Stromal cell of bone marrow (primary cell): Measurements from ENCODE around the gene ELL2.
A peak's percentile ranks its signal among the peaks of the same experiment; 100 is the strongest.
"Not testable (repeated sequence)": the region's sequence is repeated elsewhere in the genome, so short reads cannot be mapped to it uniquely, and the experiment has no call there.

Source experiments
- DNase-seq: peaks from one replicate; pipeline ENCODE4 v3.0.0-alpha.2; 2012; ENCODE audit warnings: low read depth

Gene ELL2

GRCh38 chr5:95907740-95908706 lies 53.6 kb downstream of the ELL2 start:
- no peak for DNase-seq

DNA sequence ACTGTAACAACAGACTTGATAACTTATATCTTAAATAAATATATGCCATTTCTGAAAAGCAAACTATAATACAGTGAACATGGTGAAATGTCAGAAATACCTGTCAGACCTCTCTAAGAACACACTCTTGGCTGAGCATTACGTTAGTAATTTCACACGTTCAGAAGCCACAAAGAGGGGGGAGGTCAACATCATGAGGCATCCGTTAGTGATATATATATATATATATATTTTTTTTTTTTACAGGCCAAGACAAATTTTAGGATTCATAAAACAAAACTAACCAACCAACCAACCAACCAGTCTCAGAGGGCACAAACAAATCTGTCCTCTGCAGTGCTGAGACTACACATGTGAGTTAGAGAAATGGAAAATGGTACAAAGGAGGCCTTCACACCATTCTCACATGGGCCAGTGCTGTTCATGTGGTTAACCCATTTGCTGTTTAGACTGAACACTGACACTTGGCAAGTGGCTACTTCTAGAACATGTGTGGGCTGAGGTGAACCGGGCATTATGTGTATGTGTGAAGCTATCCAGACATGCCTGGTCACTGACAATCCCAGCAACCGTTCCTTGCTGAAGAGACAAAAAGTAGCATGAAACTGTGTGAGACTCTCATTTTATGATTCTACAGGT lies 54.5 kb downstream of the ELL2 start:
- DNase-seq: no peak

- DNase-seq: not testable (repeated sequence)
These were observed 55.3 kb downstream of the ELL2 start for GRCh38 chr5:95906398-95906797.

- DNase-seq: no peak
These were observed 56.8 kb downstream of the ELL2 start for GRCh38 chr5:95904827-95905226.

DNA sequence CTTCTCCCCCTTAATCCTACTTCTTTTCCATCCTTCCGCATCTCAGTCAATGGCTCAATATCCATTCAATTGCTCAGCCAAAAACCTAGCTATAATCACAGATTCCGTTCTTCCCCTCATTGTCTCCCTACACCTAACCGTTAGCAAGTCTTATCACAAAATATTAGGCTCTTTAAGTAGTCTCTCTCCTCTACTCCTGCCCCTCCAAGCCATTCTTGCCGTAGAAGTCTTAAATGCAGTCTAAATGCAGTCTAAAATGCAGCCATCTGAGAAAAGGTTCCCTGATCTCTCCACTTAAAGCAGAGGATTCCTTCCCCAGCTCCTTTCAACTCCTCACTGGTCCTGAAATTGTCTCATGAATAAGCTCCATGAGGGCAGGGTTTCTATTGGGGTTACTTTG lies 57.8 kb downstream of the ELL2 start:
- no peak for DNase-seq

- no peak for DNase-seq
These were observed 59.7 kb downstream of the ELL2 start for GRCh38 chr5:95901676-95902627.

GRCh38 chr5:95900383-95900958 lies 61.2 kb downstream of the ELL2 start:
- peak; percentile 28 for DNase-seq

GRCh38 chr5:95899829-95900228 lies 61.8 kb downstream of the ELL2 start:
- no peak for DNase-seq

DNA sequence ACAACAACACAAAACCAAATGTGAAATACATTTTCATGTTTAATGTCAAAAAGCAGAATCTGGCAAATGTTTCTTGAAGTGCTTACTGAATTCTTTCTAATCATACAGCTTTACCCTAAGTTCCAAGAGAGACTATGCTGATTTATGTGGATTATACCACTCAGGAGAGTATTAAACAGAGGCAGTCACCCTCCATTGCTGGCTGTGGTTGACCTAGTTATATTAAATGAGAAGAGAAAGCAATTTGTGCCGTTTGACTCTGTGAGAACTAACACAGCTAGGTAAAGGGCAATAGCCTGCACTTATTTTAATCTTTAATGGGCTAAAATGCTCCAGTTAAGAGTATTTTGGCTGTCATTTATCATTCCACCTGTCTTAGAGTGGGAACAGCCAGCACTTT lies 62.6 kb downstream of the ELL2 start:
- DNase-seq: no peak

DNA sequence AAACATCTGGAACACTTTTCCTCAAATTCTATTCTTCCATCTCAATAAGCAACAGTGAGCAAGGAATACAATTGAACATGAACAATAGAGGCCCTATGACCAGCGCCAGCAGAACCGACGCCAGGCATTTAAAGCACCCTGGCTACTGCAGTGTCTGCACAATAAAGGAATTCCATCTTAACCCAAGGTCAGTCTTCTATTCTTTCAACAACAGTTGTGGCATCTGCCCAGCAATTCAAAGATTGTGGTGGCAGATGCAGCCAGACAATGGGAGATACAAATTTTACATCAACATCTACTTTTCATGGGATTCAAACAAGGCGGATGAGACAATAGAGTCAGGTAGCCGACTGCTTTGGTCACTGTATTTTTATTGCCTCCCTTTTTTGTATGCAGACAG lies 65.9 kb downstream of the ELL2 start:
- DNase-seq: no peak

DNA sequence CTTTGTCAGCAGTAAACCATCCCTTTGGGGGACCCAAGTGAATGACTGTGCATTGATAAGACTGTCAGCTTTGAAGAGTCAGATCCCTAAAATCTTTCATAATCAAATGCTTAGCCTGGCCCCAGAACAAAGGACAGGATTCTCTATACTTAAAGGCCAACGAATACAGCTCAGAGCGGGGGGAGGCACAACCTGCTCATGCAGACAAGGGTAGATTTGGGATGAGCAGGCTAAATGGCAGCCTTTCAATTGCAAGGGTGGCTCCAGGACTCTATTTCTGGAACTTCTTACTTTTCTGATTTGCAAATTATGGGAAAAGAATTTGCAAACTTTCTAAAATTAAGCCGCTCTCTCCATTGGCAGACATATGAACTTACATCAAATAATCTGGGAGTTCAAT lies 66.4 kb downstream of the ELL2 start:
- no peak for DNase-seq

DNA sequence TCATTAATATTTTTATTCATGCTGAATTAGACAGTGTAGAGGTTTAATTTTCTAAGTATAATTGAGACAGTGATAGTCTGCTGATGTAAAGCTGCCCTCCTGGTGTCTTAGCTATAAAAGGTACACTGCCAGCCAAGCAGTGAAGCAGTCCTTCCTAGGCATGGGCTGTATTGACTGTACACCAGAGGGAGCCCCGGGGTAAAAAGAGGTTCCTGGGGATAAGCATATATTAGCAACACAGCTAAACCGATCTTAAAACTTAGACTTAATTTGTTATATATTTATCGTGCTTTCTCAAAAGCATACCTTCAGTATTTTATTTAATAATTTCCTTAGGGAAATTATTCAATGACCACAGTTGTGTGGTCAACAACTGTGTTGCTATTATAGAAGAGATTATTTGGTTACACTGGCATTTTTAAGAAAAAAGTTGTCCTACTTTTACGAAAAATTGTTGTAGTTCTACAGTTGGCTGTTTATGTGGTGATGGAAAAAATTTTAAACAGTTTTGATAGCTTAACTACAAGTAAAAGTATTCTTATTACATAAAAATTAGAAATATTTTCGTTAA lies 68.8 kb downstream of the ELL2 start:
- peak; percentile 22 for DNase-seq

- no peak for DNase-seq
These were observed 70.2 kb downstream of the ELL2 start for GRCh38 chr5:95891499-95891898.

- no peak for DNase-seq
These were observed 72.6 kb downstream of the ELL2 start for GRCh38 chr5:95889076-95889475.

DNA sequence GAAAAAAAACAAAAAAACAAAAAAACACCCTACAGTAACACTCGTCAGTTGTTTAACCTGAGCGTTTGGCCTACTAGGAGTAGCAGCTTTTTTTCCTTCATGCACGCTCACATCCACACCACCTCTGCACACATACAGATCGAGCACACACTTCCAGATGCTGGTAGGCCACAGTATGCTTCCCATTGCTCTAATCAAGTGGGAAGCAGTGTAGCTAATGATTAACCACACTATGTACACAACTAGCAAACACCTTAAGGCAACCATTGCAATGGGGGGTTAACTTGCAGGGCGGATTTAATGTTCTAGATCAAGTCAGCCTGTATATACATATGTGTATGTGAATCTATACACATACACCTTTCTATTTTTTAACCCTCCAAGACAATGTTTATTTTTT lies 73.7 kb downstream of the ELL2 start:
- DNase-seq: no peak

DNA sequence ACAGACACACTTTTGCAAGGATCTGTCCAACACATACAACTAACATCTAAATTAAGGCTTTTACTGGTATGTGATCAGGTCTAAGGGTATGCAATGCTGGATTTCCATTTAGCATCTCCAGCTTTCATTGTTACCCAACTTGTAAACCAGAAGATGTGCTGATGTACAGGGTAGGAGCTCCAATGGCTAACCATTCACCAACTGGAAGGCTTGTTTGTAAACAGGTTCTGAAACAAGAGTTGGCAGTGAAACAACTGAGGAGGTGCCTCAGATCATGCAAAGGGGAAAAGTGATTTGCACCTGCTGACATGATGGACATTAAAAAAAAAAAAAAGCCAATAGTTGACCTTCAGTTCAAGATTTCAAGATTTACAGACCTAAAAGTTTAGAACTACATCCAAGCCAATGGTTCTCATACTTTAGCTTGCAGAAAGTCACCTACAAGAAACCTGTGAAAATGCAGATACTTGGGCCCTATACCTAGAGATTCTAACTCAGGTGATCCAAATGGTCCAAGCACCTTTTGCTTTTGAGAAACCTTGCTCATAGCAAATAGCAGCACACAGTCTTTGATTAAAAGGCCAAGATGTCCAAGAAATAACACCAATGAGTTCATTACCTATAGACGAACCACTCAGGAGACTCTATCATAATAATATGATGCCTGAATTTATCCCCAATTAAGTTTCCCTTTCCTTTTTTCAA lies 75.2 kb downstream of the ELL2 start:
- no peak for DNase-seq

GRCh38 chr5:95884511-95884910 lies 77.1 kb downstream of the ELL2 start:
- no peak for DNase-seq

- DNase-seq: peak; percentile 62
These were observed 77.7 kb downstream of the ELL2 start for GRCh38 chr5:95884017-95884325.

DNA sequence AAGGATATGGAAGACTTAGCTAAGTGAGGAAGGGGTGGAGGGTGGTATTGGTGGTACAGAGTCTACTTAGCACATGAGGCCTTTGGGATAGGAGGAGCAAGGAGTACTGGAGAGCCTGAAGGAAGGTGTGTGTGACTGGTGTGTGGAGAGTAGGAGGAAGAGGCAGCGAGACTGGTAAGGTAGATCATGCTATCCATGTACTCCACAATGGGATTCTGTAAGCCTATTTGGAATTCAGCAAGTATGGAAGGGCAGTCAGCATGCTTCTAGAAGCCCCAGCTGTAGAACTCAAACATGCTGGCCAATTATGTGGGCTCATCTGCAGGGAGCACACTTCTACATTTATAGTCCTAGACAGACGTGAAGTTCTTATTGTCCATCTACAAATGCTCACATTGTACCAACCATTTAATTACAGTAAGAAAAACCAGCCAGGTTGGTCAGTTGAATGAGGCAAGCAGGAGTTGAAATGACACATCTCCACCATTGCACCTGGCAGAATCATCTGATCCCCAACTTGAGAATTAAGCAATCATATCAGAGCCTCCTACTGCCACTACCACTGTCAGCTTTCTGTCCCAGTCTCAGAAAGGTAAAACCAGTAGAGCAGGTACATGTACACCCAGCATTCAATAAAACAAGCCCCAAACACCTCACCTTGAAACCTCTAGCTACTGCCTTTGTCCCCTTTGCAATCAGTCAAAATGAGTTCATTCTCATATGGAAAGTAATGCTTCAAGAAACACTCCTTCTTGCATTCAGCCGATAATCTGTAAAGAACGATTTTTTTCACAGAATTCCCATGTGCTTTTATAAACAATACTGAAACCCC lies 78.2 kb downstream of the ELL2 start:
- DNase-seq: no peak

GRCh38 chr5:95881833-95882232 lies 79.8 kb downstream of the ELL2 start:
- no peak for DNase-seq
